ENCODE data around the gene TP63.

The TP63 gene

GRCh38 chr3:189629803-189630455, 1.3 kb upstream of the TP63 start:
- FAIRE-seq (no peak), DNase-seq (ENCODE audit: insufficient read length) (no peak)
- TF ChIP-seq POLR2AphosphoS5 (IDR thresholded peaks at IDR 0.05; ENCODE audit: low read depth, low read length) (no peak), POLR2A (IDR thresholded peaks at IDR 0.05; ENCODE audit: low read depth, low read length) (no peak), TAF1 (IDR thresholded peaks at IDR 0.05; ENCODE audit: borderline replicate concordance, low read depth, low read length) (no peak)

DNA sequence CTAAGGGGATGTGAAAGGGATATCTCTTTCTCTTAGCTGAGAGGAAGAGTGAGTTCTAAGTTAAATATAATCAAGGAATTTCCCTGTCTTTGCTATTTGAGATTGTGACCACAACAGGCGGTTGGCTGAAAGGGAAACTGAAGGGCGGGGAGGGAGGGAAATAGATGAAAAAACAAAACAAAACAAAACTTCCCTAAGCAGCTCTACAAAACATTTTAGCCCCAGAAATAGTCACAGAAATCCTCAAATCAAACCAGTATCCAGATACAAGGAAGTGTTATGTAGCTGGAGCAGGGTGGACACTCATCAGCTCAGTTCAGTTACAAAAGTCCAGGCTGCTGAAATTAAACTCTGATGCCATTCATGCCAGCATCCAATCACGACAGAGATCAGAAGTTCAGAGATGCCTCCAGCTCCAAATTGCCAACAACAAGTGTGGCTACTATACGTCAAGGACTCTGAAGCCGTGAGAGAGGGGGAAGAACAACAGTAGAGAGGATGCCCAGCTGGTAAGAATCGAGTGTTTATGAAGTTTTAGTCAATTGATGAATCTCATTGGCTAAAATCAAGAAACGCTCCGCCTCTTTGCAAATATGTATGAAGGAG, 319 bp upstream of the TP63 start:
- peak; percentile 86 for FAIRE-seq
- peak; percentile 34; the same call in 1 of the 2 replicates for TF ChIP-seq POLR2A (IDR thresholded peaks at IDR 0.05; ENCODE audit: low read depth, low read length)
- no peak for TF ChIP-seq TAF1 (IDR thresholded peaks at IDR 0.05; ENCODE audit: borderline replicate concordance, low read depth, low read length)
- DNase-seq (ENCODE audit: insufficient read length) = no peak

DNA sequence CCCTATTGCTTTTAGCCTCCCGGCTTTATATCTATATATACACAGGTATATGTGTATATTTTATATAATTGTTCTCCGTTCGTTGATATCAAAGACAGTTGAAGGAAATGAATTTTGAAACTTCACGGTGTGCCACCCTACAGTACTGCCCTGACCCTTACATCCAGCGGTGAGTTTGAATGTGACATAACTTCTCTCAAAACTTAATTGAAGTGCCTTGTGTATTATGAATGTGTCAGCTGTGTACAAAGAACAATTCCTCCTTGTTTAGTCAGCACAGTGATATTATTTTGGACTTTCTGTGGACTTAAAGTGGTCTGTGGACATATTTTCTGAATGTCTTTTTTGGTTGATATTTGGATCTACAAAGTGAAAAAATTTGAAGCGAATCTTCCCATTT, 220 bp downstream of the TP63 start:
- no peak for FAIRE-seq
- no peak for TF ChIP-seq TAF1 (IDR thresholded peaks at IDR 0.05; ENCODE audit: borderline replicate concordance, low read depth, low read length)
- TF ChIP-seq POLR2AphosphoS5 (IDR thresholded peaks at IDR 0.05; ENCODE audit: low read depth, low read length) = no peak
- no peak for TF ChIP-seq POLR2A (IDR thresholded peaks at IDR 0.05; ENCODE audit: low read depth, low read length)
- no peak for DNase-seq (ENCODE audit: insufficient read length)

DNA sequence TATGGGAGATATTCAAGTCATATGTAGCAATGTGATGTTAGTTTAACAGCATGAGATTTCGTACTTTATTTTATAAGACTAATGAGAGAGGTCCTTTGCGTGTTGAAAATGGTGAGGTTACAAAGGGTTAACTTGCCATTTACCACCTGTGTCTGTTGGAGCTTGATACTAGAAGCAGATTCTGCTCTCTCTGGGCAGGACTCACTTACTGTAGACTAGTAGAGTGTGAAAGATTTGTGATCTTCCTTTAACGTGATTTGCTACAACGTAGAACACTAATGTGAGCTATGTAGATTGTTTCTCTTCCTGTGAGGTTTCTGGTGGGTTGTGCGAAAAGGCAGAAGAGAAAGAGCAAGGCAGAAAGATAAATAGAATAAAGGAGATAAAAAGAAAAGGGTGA, 1.1 kb downstream of the TP63 start:
- FAIRE-seq = peak; percentile 30
- no peak for DNase-seq (ENCODE audit: insufficient read length)

DNA sequence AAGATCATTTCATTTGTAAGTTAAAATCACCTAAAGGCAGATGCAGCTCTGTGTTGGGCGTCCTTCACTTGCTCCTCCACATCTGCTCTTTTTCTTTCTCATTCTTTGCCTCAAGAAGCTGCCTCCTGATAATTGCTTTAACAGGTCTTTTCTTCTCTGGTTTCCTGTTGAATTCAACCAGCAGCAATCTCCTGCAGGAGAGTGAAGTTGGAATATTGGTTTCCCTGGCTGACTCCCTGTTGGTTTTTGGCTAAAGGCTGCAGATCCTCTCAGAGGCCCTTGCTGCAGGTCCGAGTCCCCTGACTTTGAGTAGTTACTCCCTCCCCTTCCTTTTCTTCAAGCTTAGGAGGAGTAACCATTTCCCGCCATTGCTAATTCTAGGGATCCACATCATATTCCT, 4.2 kb downstream of the TP63 start:
- DNase-seq (ENCODE audit: insufficient read length) (no peak), FAIRE-seq (peak; percentile 24)
- TF ChIP-seq POLR2AphosphoS5 (IDR thresholded peaks at IDR 0.05; ENCODE audit: low read depth, low read length) = no peak
- no peak for TF ChIP-seq TAF1 (IDR thresholded peaks at IDR 0.05; ENCODE audit: borderline replicate concordance, low read depth, low read length)
- no peak for TF ChIP-seq POLR2A (IDR thresholded peaks at IDR 0.05; ENCODE audit: low read depth, low read length)

More for the DNA sequence above, 1.1 kb downstream of the TP63 start:
- TF ChIP-seq POLR2AphosphoS5 (IDR thresholded peaks at IDR 0.05; ENCODE audit: low read depth, low read length) = peak; percentile 67; the same call in 1 of the 2 replicates
- no peak for TF ChIP-seq TAF1 (IDR thresholded peaks at IDR 0.05; ENCODE audit: borderline replicate concordance, low read depth, low read length)
- TF ChIP-seq POLR2A (IDR thresholded peaks at IDR 0.05; ENCODE audit: low read depth, low read length) = peak; percentile 50; the same call in 1 of the 2 replicates

DNA sequence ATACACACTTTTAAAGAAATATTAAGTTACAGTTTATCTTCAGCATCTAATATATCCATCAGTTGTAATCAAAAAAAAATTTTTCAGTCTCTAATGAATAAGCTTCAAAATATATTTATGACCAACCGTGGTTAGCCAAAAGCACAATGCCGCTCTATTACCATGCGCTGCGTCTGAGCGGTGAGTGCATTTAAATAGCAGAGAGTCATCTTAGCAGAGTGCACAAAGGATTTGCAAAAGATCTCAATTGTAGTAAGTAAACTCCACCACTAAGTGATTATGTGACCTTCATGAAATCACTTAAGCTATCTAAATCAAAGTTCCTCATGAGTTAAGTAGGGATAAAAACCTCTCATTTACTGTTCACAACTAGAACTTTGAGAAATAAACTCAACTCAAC, 4.9 kb downstream of the TP63 start:
- FAIRE-seq = peak; percentile 27
- no peak for DNase-seq (ENCODE audit: insufficient read length)
- no peak for TF ChIP-seq POLR2A (IDR thresholded peaks at IDR 0.05; ENCODE audit: low read depth, low read length)
- no peak for TF ChIP-seq POLR2AphosphoS5 (IDR thresholded peaks at IDR 0.05; ENCODE audit: low read depth, low read length)
- no peak for TF ChIP-seq TAF1 (IDR thresholded peaks at IDR 0.05; ENCODE audit: borderline replicate concordance, low read depth, low read length)

GRCh38 chr3:189637750-189638149, 6.6 kb downstream of the TP63 start:
- TF ChIP-seq POLR2AphosphoS5 (IDR thresholded peaks at IDR 0.05; ENCODE audit: low read depth, low read length) (no peak), POLR2A (IDR thresholded peaks at IDR 0.05; ENCODE audit: low read depth, low read length) (no peak), TAF1 (IDR thresholded peaks at IDR 0.05; ENCODE audit: borderline replicate concordance, low read depth, low read length) (no peak)
- DNase-seq (ENCODE audit: insufficient read length) = no peak
- FAIRE-seq = peak; percentile 68

DNA sequence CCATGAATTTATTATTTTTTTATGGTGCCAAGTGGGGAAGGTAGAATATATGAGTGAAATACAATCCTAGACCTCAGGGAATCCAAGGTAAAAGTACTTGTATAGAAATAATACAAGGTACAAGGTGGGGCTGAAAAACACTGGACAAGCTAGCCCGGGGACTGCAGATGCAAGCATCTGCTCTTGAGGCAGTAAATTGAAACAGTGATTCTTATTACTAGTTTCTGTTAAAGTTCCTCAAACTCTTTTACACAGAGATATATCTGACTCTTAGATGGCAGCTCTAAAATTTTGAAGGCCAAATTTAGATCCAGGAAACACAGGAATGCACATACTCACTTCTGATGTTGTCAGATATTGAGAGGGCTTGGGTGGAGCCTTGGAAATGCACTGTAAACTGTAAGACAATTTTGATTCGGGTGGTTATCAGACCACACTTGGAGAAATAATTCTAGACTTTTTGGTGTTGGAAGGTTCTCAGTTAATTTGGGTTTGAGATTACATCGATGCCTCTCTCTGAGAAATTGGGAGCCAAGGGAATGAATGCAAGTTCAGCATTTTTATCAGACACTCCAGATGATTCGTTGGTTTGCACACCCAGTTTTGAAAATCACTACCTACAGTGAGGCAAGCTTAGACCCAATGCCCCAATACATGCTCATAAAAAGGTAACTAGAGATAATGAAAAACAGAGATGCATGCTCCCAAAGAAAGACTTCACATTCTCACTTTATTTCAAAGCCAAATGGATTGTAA, 7.3 kb downstream of the TP63 start:
- no peak for TF ChIP-seq POLR2AphosphoS5 (IDR thresholded peaks at IDR 0.05; ENCODE audit: low read depth, low read length)
- TF ChIP-seq TAF1 (IDR thresholded peaks at IDR 0.05; ENCODE audit: borderline replicate concordance, low read depth, low read length) = no peak
- peak; percentile 76 for FAIRE-seq
- no peak for DNase-seq (ENCODE audit: insufficient read length)

DNA sequence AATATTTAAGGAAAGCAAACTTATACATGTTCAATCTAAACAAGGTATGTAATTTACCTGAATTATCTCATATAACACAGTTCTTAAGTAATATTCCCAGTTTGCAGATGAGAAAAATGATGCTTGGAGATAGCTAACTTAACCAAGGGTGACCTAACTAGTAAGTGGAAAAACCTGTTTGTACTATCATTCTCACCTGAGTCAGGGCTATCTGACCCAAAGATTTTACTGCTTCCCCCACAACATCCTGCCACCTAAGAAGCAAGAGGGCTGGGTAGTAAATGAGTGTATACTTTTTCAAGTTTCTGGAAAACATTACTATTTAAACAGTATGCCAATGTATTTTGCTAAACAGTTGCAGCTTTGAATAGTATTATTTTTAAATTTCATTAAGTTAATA, 10.6 kb downstream of the TP63 start:
- DNase-seq (ENCODE audit: insufficient read length) = no peak
- peak; percentile 71 for FAIRE-seq
- TF ChIP-seq TAF1 (IDR thresholded peaks at IDR 0.05; ENCODE audit: borderline replicate concordance, low read depth, low read length) = no peak
- TF ChIP-seq POLR2A (IDR thresholded peaks at IDR 0.05; ENCODE audit: low read depth, low read length) = no peak
- TF ChIP-seq POLR2AphosphoS5 (IDR thresholded peaks at IDR 0.05; ENCODE audit: low read depth, low read length) = no peak

DNA sequence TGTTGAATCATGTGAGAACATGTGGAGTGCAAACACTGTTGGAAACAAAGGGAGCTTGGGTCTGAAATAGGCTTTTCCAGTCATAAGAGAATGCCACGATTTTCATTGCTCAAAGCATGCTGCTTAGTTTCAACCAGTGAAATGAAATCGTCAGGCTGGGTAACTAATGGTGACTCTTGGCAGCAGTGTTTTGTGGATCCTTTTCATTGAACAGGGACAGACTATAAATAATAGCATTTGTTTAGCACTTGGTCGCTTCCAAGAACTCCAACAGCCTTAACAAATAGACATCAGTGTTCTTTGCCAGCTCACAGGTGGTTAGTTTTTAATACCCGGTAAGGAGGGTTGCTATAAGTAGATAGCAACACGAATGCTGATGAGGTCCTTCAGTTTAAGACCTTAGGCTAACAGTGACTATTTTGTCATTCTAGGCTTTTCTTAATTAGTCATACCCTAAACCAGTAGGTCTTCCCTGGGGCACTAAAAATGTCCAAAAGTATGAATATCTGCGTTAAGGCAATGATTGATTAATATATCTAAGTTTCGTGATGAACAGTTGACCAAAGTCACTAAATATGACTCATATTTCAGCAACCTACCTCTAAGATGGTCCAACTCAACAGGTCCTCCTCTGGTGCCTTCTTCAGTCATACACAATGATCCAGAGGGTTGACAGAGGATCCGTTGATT, 15.8 kb downstream of the TP63 start:
- TF ChIP-seq POLR2A (IDR thresholded peaks at IDR 0.05; ENCODE audit: low read depth, low read length) (no peak), TAF1 (IDR thresholded peaks at IDR 0.05; ENCODE audit: borderline replicate concordance, low read depth, low read length) (no peak), POLR2AphosphoS5 (IDR thresholded peaks at IDR 0.05; ENCODE audit: low read depth, low read length) (no peak)
- no peak for DNase-seq (ENCODE audit: insufficient read length)
- FAIRE-seq = peak; percentile 51

- no peak for TF ChIP-seq POLR2A (IDR thresholded peaks at IDR 0.05; ENCODE audit: low read depth, low read length)
- TF ChIP-seq TAF1 (IDR thresholded peaks at IDR 0.05; ENCODE audit: borderline replicate concordance, low read depth, low read length) = no peak
- TF ChIP-seq POLR2AphosphoS5 (IDR thresholded peaks at IDR 0.05; ENCODE audit: low read depth, low read length) = no peak
- DNase-seq (ENCODE audit: insufficient read length) (no peak), FAIRE-seq (no peak)
Observed at GRCh38 chr3:189652042-189652441, 20.9 kb downstream of the TP63 start.
